GM19395 (cell line): ENCODE measurements around the gene PIERCE2.
"Not testable (repeated sequence)": the region's sequence is repeated elsewhere in the genome, so short reads cannot be mapped to it uniquely, and the experiment has no call there.

Experiments used
- ATAC-seq: cut with Tn5 transposase; IDR thresholded peaks from one replicate; pipeline ENCODE4 v1.9.1; 2021; ENCODE audit warnings: mild to moderate bottlenecking, moderate library complexity; ENCODE audit not compliant: unreplicated experiment

PIERCE2 gene, protein sequence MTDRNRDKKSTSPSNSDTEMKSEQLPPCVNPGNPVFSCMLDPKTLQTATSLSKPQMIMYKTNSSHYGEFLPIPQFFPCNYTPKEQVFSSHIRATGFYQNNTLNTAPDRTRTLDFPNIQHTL

DNA sequence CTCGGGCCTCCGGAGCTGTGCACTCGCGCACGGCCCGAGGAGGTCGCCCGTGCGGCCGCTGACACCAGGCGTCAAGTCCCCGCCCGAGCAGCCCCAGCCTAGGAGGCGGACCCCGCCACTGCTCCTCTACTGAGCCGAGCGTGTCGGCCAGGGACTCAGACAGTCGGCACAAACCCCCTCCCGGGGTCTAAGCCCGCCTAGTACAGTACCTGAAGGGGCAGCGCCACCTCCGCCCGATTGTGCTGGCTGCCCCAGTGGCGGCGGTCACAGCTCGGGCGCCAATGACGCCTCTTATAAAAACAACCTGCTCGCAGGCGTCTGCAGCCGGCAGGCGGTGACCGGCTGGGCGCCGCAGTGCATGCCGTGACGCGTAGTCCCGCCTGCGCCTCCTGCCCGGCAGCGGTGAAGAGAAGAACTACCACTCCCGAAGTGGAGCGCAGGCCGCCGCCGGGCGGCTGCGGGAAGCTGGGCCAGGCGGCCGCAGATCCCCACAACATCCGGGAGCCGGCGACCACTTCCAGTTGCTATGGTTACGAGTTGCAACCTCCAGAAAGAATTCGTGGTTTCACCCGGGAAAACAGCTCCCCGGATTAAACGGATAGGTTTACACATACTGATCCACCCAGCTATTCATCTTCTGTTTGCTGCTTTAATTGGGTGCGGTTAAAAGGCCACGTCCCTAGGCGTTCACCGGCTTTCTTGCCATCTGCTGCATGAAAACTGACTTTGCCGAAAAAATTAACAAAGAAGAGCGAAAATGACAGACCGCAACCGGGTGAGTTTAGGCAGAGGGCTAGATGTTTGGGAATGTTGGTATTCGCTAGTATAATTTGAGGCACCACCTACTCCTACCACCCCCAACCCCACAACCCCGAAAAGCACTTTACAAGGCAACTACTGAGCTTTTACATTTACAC, at the start of gene PIERCE2, which contains the start of gene CCPG1:
Gene PIERCE2 (plus strand): TSS at position 484 of the 917 bp plus-strand sequence. CDS start 274 bp downstream, at position 758.
Gene CCPG1 (minus strand): TSS at position 348 of the 917 bp plus-strand sequence. CDS start 18,935 bp downstream, outside the sequence.
- peak; percentile 93 for ATAC-seq

DNA sequence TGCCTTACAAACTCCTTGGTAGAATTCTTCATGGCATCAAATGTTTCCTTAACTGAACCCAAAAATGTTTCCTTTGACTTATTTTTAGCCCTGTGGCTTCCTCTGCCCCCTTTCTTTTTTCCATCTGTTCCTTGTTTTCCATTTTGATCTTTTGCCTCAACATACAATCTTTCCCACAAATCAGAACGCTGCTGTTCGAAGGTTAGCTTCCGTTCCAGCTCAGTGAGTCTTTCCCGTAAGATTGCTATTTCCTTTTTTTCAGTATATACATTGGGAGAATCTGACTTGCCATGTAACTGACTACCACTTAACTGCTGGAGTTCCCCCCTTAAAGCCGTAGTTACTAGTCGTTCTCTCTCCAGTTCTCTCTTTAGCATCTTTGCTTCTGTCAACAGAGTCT, 48.0 kb upstream of the PIERCE2 start:
- ATAC-seq, result no peak

DNA sequence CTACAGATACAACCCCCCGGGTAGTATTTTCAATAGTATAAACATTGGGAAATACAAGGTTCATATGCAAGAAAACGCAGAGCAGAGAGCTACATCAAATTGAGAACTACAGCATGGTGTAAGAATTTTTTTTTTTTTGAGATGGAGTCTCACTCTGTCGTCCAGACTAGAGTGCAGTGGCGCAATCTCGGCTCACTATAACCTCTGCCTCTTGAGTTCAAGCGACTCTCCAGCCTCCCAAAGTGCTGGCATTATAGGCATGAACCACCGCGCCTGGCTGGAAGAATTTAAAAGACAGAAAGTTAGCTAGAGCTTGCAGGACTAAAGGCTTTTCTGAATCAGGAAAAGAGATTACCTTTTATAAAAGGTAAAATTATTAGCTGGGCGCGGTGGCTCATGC, 47.2 kb upstream of the PIERCE2 start:
- no peak for ATAC-seq

DNA sequence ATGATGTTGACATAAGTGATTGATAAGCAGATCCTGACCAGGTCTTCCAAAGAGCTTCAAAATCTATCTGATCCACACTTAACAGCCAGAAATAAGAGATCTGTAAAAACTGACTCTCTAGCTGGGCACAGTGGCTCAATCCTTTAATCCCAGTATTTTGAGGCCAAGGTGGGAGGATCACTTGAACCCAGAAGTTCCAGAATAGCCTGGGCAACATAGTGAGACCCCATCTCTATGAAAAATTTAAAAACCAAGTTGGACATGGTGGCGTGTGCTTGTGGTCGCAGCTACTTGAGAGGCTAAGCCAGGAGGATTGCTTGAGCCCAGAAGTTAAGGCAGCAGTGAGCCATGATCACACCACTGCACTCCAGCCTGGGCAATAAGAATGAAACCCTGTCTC, 45.7 kb upstream of the PIERCE2 start:
- no peak for ATAC-seq

DNA sequence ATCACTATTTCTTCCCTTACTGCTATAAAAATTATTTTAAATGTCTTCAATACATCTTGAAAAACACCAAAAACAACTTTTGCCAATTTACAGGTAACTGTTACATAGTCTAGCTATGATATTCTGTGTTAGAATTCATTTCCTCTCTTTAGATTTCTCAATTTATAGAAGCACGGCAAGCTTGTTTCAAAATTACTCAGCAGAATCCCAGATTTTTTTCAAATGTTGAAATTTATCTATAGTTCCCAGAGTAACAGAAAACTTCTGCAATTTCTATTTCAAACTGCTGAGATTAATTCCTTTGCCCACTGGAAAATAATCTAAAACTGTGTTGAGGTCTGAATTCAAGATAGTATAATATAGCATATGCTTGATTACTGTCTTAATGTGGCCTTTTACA, 41.3 kb upstream of the PIERCE2 start:
- ATAC-seq, result no peak

DNA sequence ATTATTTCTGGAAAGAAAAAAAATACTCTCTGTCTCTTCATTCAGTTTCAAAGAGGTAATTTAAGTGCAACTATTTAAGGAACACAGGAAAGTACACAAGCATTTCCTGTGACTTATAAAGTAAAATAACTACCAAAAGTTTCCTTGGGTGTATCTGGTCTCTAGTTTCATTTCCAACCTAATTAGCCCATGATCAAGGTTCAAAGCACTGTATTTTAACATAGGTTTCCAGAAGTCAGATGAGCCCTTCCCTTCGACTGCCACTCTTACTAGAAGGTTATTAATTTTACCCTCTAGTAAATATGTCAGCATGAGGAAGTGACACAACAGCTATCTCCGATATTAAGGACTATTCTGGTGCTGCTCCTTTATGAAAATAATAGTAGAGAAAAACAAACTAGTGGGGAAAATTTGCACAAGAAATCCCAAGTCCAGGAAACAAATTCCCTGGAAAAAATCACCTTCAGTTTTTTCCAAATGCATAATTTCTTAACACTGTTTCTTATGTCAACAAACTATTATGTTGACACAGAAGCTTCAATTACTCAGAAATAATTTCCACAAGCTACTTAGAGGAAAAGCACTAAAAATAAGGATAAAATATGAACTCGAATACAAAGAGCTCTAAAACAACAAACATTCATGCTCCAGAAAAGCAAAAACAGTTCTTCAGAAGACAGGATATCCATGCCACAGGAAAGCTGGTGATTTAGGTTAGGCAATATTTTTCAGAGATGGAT, 35.4 kb upstream of the PIERCE2 start:
- peak; percentile 53 for ATAC-seq

DNA sequence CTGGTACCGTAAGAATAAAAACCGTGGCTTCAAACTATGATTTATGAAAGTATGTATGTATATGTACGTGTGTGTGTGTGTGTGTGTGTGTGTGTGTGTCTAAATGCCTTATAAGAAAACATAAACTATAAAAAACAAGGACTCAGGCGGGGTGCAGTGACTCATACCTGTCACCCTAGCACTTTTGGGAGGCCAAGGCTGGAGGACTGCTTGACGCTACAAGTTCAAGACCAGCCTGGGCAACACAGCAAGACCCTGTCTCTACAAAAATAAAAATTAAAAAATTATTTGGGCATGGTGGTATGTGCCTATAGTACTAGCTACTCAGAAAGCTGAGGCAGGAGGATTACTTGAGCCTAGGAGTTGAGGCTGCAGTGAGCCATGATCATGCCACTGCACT, 29.2 kb upstream of the PIERCE2 start:
- ATAC-seq, result no peak

DNA sequence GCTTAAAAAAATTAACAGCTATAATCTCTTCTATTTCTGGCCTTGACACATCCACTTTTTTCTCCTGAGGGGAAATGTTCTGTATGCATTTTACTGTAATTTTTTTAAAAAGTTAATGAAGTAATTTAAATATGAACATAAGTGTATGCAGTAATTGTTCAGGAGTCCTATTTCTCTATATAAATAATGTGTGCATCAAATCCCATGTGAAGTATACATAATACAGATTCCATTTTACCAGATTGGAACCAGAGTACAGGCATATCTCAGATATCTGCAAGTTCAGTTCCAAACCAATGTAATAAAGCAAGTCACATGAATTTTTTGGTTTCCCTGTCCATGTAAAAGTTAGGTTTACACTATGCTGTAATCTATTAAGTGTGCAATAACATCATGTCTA, 26.7 kb upstream of the PIERCE2 start:
- ATAC-seq, result no peak

DNA sequence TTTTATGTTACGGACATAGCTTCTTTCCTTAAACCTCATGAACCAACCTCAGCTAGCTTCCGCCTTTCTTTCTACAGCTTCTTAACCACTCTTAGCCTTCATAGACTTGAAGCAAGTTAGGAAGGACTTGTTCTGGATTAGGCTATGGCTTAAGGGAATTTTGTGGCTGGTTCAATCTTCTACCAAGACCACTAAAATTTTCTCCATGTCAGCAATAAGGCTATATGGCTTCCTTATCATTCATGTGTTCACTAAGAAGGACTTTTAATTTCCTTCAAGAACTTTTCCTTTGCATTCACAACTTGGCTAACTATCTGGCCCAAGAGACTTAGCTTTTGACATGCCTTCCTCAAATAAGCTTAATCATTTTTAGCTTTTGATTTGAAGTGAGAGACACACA, 24.6 kb upstream of the PIERCE2 start:
- no peak for ATAC-seq

DNA sequence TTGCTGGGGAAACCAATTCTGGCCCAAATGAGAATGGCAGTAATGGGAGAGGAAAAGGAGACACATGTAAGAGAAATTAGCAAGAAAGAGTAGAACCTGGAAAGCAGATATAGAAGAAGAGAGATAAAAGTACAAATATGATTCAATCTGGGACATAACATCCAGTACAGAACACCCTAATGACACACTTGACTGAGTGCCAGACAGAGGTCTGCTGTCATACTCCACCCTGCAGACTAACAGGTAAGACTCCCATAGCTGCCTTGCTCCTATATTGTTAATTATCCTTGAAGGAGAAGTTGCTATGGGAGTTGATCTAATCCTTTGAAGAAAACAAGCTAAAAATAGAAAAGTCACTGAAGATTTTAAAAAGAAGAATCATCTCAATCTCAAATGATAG, 21.3 kb upstream of the PIERCE2 start:
- ATAC-seq, result no peak

DNA sequence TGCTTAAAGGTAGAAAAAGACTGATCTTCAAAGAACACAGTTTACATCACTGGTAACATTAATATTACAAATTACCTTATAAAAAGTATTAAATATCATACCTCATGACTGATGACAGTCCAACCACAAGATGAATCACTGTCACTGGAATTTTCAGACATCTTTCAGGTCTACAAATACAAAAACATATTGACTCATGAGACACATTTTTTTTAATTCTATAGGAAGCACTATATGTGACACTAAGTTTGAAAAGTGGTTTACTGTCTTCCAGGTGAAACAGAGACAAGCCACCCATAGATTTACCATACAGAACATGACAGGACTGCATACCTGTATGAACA, 19.1 kb upstream of the PIERCE2 start:
- ATAC-seq, result no peak

DNA sequence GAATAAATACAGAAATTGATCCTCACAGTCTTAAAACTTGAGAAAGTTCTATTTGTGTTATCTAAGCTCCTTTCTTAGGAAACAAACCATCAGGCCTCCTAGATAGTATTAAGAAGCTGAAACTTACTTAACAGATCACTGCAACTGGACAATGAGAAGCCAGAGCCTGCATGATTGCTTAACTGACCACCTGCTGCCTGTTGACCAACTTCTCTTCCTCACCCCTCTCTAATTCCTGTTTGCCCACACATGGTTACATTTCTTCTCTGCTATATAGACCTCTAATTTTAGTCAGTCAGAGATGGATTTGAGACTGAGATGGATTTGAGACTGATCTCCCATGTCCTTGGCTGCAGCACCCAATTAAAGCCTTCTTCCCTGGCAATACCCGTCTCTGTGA, 13.6 kb upstream of the PIERCE2 start:
- ATAC-seq, result no peak

DNA sequence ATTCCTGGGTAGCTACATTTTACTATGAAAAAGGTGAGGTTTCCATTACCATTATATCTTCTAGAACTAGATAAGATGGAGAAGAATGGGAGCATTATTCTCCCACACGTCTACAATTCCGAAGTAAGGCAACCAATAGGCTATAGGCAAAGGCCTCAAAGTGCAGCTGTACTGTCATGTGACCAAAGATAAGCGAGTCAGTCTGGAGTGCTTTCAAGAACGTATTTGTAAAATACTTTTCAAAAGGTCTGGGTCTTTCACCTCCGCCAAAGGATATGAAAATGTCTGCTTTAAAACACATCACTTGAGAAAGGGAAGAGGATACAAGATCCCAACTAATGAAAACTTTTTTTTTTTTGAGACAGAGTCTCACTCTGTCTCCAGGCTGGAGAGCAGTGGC, 10.1 kb upstream of the PIERCE2 start:
- no peak for ATAC-seq

DNA sequence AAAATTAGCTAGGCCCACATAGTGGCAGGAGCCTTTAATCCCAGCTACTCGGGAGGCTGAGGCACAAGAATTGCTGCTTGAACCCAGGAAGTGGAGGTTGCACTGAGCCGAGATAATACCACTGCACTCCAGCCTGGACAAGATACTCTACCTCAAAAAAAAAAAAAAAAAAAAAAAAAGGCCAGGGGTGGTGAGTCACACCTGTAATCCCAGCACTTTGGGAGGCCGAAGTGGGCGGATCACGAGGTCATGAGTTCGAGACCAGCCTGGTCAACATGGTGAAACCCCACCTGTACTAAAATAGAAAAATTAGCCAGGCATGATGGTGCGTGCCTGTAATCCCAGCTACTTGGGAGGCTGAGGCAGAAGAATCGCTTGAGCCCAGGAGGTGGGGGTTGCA, 8.2 kb upstream of the PIERCE2 start:
- not testable (repeated sequence) for ATAC-seq

DNA sequence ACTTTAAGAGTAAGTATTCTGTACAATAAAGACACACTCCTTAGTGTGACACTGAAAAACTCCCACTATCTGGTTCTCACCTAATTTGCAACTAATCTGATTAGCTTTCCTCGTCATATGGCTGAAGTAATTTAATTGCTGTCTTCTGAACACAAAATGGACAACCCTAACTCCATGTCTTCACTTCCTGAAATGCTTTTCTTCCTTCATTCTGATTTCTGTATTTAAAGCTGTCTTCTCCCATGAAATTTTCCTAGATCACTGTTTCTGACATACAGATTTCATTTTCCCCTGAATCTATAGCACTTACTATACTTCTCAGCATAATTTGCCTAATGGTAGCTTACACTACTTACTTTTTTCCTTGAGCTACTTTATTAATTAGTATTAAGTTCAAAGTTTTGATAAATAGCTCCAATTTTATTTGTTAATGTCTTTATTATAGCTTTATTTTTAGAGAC, 6.5 kb upstream of the PIERCE2 start:
- ATAC-seq, result no peak

DNA sequence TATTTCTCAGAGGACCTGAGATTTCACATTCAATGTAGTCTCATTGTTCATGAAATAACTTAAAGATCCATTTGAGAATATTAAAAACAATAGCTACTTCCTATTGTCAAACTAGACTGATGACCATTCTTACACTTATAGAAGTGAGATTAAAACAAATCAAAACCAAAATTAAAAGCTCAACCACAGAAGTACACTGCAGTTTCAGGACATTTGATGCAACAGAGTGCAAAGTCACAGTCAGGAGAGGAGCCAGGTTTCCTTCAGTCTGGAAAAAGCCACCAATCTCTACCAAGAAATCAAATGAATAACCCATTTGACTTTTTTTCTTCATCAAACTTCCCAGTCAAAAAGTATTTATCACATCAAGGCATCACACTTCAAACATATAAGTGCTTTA, 5.6 kb upstream of the PIERCE2 start:
- no peak for ATAC-seq

DNA sequence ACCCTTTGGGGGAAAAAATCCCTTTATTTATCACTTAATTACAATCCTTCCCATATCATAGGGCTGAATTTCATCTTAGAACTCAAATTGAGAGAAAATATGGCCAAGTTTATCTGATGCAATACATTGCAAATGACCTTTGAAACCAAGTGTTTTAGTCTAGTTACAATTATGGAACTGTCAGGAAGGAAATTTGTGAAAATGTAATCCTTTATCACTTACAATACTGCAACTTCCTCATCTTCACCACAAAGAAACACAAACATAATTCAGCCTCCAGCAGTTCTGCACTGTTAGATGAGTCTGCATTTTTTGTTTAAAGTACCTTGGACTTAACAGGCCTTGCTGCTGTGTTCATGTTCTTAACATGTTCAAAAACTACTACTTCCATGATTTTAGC, 4.8 kb upstream of the PIERCE2 start:
- no peak for ATAC-seq

DNA sequence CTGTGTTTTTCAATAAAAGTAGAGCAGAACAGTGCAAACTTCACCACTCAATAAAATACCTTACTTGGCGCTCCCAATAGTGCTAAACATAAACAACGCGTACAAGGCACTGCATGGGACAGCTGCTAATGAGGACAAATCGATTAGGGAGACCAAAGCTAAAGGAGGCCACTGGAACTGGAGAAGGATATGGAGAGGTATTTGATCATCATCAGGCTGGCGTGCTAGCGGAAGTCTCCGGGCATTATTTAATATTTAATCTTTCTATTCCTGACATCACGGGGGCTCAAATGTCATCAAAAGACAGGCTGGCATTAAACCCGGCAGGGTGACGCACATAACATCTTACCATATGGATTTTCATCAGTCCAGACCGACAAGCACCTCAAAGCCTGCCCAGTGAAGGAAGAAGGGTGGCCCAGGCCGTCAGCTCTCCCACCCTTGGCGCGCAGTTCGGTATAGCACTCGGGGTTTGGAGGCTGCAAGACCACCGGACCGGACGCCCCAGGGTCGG, 740 bp upstream of the PIERCE2 start:
- peak; percentile 35 for ATAC-seq

DNA sequence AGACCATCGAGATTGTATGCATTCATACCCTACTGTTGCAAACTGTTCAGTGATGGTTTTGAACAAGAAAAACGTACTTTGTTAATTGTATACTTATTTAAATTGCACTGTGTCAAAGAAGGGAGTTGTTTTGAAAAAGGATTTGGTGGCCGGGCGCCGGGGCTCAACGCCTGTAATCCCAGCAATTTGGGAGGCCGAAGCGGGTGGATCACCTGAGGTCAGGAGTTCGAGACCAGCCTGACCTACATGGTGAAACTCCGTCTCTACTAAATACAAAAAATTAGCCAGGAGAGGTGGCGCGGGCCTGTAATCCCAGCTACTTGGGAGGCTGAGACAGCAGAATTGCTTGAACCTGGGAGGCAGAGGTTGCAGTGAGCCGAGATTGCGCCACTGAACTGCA, 681 bp downstream of the PIERCE2 start:
- not testable (repeated sequence) for ATAC-seq

DNA sequence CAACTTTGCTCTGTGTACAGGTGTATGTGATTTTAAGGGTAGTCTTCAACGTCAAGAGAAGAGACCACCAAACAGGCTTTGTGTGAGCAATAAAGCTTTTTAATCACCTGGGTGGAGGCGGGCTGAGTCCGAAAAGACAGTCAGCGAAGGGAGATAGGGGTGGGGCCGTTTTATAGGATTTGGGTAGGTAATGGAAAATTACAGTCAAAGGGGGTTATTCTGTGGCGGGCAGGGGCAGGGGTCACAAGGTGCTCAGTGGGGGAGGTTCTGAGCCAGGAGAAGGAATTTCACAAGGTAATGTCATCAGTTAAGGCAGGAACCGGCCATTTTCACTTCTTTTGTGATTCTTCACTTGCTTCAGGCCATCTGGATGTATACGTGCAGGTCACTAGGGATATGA, 9.4 kb downstream of the PIERCE2 start:
- ATAC-seq, result not testable (repeated sequence)

DNA sequence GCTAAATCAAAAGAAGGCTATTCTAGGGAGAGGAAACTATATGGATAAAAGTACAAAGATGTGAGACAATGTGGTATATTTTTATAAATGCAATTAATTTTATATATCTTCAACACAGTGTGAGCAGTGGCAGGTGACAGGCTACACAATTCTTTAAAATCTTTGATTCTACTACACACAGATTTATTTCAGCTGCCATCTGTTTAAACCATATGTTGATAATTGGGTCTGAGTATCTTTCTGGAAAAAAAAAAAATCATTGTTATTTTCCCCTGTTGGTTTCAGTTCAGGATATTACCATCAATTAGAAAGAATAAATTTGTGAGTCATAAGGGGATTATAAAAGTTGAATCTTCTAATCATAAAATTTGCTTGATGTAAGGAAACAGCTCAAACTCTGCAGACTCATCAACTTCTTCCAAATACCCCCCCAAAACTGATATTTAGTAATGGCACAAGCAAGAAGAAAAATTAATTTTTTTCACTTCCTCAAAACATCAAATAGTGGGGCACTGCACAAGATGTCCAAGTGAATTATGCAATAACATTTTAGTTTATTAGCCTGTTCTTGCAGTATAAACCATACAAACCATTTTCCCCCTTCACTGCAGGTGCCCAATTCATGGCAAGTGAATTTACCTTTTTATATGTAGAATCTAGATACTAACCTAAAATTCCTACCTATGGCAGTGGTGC, 12.0 kb downstream of the PIERCE2 start:
- ATAC-seq, result no peak
